Measurements from ENCODE around the gene SEPTIN8. TPM values are rescaled to one million over a fixed set of nuclear protein-coding genes. Genes with fewer than 3 reads are reported as not detected.

The SEPTIN8 gene
- total and polyA plus RNA-seq, 2 of the 8 experiments (the other 6 are each of a cell fraction or from before 2014, with no cell fraction given), result 21.2 to 33.0 TPM

GRCh38 chr5:132770476-132771159 lies 6.4 kb downstream of the SEPTIN8 start (continued):
- no peak for TF ChIP-seq RNF2 (IDR thresholded peaks at IDR 0.05; ENCODE audit: borderline replicate concordance, low read depth, low read length, missing control alignments, poor library complexity, severe bottlenecking)
- TF ChIP-seq GTF2F1 (IDR thresholded peaks at IDR 0.05; ENCODE audit: borderline replicate concordance, low read depth, low read length), result no peak
- TF ChIP-seq SP1 (IDR thresholded peaks at IDR 0.05; ENCODE audit: low read depth, low read length), result no peak
- TF ChIP-seq RFX5 (IDR thresholded peaks at IDR 0.05; ENCODE audit: borderline replicate concordance, low read depth, low read length), result no peak
- TF ChIP-seq CHD1 (IDR thresholded peaks at IDR 0.05; ENCODE audit: low read depth, low read length), result no peak
- TF ChIP-seq BACH1 (IDR thresholded peaks at IDR 0.05; ENCODE audit: low read length), result no peak

Measured in H1 (cell line).